Ishikawa (cell line): ENCODE results near the gene SUCLG2.

Experiments used
- CEBPB ChIP-seq: IDR thresholded peaks from 2 replicates; pipeline ENCODE4 v1.6.1; 2012
- CREB1 ChIP-seq: IDR thresholded peaks from 2 replicates; pipeline ENCODE4 v1.6.1; 2012; ENCODE audit warnings: low read depth
- EGR1 ChIP-seq: IDR thresholded peaks from 2 replicates; pipeline ENCODE4 v1.6.1; 2012
- EP300 ChIP-seq: IDR thresholded peaks from 2 replicates; pipeline ENCODE4 v1.6.1; 2012; ENCODE audit warnings: borderline replicate concordance
- FOXM1 ChIP-seq: IDR thresholded peaks from 2 replicates; pipeline ENCODE4 v1.6.1; 2012; ENCODE audit warnings: low read depth, borderline replicate concordance
- MAX ChIP-seq: IDR thresholded peaks from 2 replicates; pipeline ENCODE4 v1.6.1; 2012
- NFIC ChIP-seq: IDR thresholded peaks from 2 replicates; pipeline ENCODE4 v1.6.1; 2012
- RAD21 ChIP-seq: IDR thresholded peaks from 2 replicates; pipeline ENCODE4 v1.6.1; 2012; ENCODE audit warnings: low read depth
- REST ChIP-seq: IDR thresholded peaks from 2 replicates; pipeline ENCODE4 v1.6.1; 2012; ENCODE audit warnings: low read depth, mild to moderate bottlenecking
- TAF1 ChIP-seq: IDR thresholded peaks from 2 replicates; pipeline ENCODE4 v1.6.1; 2012; ENCODE audit warnings: low read depth, mild to moderate bottlenecking
- TCF12 ChIP-seq: IDR thresholded peaks from 2 replicates; pipeline ENCODE4 v1.6.1; 2012; ENCODE audit warnings: low read depth
- TEAD4 ChIP-seq: IDR thresholded peaks from 2 replicates; pipeline ENCODE4 v1.6.1; 2012
- USF1 ChIP-seq: IDR thresholded peaks from 2 replicates; pipeline ENCODE4 v1.6.1; 2012
- YY1 ChIP-seq: IDR thresholded peaks from 2 replicates; pipeline ENCODE4 v1.6.1; 2012; ENCODE audit warnings: low read depth
- ZBTB7A ChIP-seq: IDR thresholded peaks from 2 replicates; pipeline ENCODE4 v1.6.1; 2012; ENCODE audit warnings: low read depth

Gene SUCLG2

GRCh38 chr3:67578416-67578815 is 76.0 kb downstream of the SUCLG2 start:
- no peak for TF ChIP-seq YY1
- no peak for TF ChIP-seq EGR1
- TF ChIP-seq FOXM1, result no peak
- no peak for TF ChIP-seq USF1
- no peak for TF ChIP-seq REST
- TF ChIP-seq CEBPB, result no peak
- TF ChIP-seq TEAD4, result no peak
- no peak for TF ChIP-seq RAD21
- no peak for TF ChIP-seq TCF12
- no peak for TF ChIP-seq TAF1
- TF ChIP-seq CREB1, result no peak
- TF ChIP-seq NFIC, result no peak
- TF ChIP-seq MAX, result no peak
- no peak for TF ChIP-seq ZBTB7A
- TF ChIP-seq EP300, result no peak

- no peak for TF ChIP-seq TAF1
- TF ChIP-seq TEAD4, result no peak
- TF ChIP-seq USF1, result no peak
- no peak for TF ChIP-seq NFIC
- TF ChIP-seq RAD21, result no peak
- no peak for TF ChIP-seq REST
- TF ChIP-seq EGR1, result no peak
- no peak for TF ChIP-seq TCF12
- no peak for TF ChIP-seq MAX
- no peak for TF ChIP-seq CREB1
- no peak for TF ChIP-seq ZBTB7A
- no peak for TF ChIP-seq EP300
- TF ChIP-seq YY1, result no peak
Measured at GRCh38 chr3:67576441-67576840, 78.0 kb downstream of the SUCLG2 start.

- no peak for TF ChIP-seq EP300
- no peak for TF ChIP-seq RAD21
- no peak for TF ChIP-seq YY1
- no peak for TF ChIP-seq EGR1
Measured at GRCh38 chr3:67569324-67569723, 85.1 kb downstream of the SUCLG2 start.

- TF ChIP-seq REST (no peak), FOXM1 (no peak), TAF1 (no peak), ZBTB7A (no peak), EP300 (no peak), RAD21 (no peak), TCF12 (no peak), YY1 (no peak), EGR1 (no peak), MAX (no peak), TEAD4 (no peak)
Measured at GRCh38 chr3:67567893-67568292, 86.5 kb downstream of the SUCLG2 start.

GRCh38 chr3:67564973-67565372 is 89.4 kb downstream of the SUCLG2 start:
- TF ChIP-seq RAD21, result no peak
- no peak for TF ChIP-seq YY1
- no peak for TF ChIP-seq CEBPB
- no peak for TF ChIP-seq FOXM1
- TF ChIP-seq TAF1, result no peak
- TF ChIP-seq NFIC, result no peak
- TF ChIP-seq MAX, result no peak
- TF ChIP-seq REST, result no peak
- TF ChIP-seq EP300, result no peak
- no peak for TF ChIP-seq TCF12
- no peak for TF ChIP-seq CREB1
